HEK293 (cell line): Measurements from ENCODE around the gene ZDHHC1.
A peak's percentile ranks its signal among the peaks of the same experiment; 100 is the strongest.

Source experiments
- CTCF ChIA-PET: fragments of 350-600 bp; formaldehyde crosslinking; extraction: SDS; loops from one replicate; lab custom pipeline; 2021; ENCODE audit warnings: antibody characterized with exemption; lab: Yijun Ruan, JAX
- POLR2A ChIA-PET: fragments of 300-600 bp; formaldehyde crosslinking; extraction: SDS; loops from one replicate; lab custom pipeline; 2020; ENCODE audit warnings: antibody characterized with exemption, inconsistent platforms; lab: Yijun Ruan, JAX
- H3K27ac ChIP-seq: fragments of 200-500 bp; sonication (Bioruptor generic); 2 replicates; pipeline ENCODE4 v1.5.1; 2014; ENCODE audit warnings: low read depth, low read length, control low read depth, inconsistent platforms; ENCODE audit errors: extremely low read depth
- H3K36me3 ChIP-seq, 2 experiments: fragments of 200-500 bp in 1 of 2; sonication (Bioruptor generic) in 1 of 2; 1 replicate in 1 of 2; 2 replicates in 1 of 2; pipeline ENCODE4 v1.5.1; 2014 to 2017; ENCODE audit warnings: inconsistent platforms in 2 of 2, low read length in 2 of 2; ENCODE audit not compliant: control insufficient read depth in 2 of 2, insufficient read depth in 1 of 2
- H3K4me1 ChIP-seq: fragments of 200-500 bp; sonication (Bioruptor generic); 2 replicates; pipeline ENCODE4 v1.5.1; 2014; ENCODE audit warnings: mild to moderate bottlenecking, low read length, inconsistent platforms; ENCODE audit not compliant: control insufficient read depth, insufficient read depth
- H3K4me3 ChIP-seq: 2 replicates; pipeline ENCODE4 v1.5.1; 2011; ENCODE audit warnings: low read depth, mild to moderate bottlenecking, control low read depth, low read length, moderate library complexity
- H3K9me3 ChIP-seq: fragments of 200-500 bp; sonication (Bioruptor generic); 2 replicates; pipeline ENCODE4 v1.5.1; 2014; ENCODE audit warnings: low read depth, low read length, inconsistent platforms; ENCODE audit not compliant: control insufficient read depth, insufficient read depth
- GLI2 ChIP-seq: fragments of 450-650 bp; formaldehyde crosslinking; IDR thresholded peaks from 2 replicates; pipeline ENCODE4; 2017; ENCODE audit warnings: missing biosample characterization, missing genetic modification characterization, low read depth, borderline replicate concordance
- KLF1 ChIP-seq: fragments of 450-650 bp; formaldehyde crosslinking; IDR thresholded peaks from 2 replicates; pipeline ENCODE4 v1.5.1; 2016; ENCODE audit warnings: missing biosample characterization, missing genetic modification characterization
- PRDM10 ChIP-seq: fragments of 450-650 bp; formaldehyde crosslinking; IDR thresholded peaks from 2 replicates; pipeline ENCODE4 v1.5.1; 2016; ENCODE audit warnings: missing biosample characterization, missing genetic modification characterization
- REST ChIP-seq: fragments of 450-650 bp; formaldehyde crosslinking; IDR thresholded peaks from 2 replicates; pipeline ENCODE4 v1.5.1; 2016; ENCODE audit warnings: missing biosample characterization, missing genetic modification characterization
- SETDB1 ChIP-seq: IDR thresholded peaks from one replicate; pipeline ENCODE4 v1.6.1; 2017; ENCODE audit warnings: mild to moderate bottlenecking, low read length, moderate library complexity, mixed read lengths; ENCODE audit not compliant: insufficient read length
- ZNF10 ChIP-seq: fragments of 450-650 bp; formaldehyde crosslinking; IDR thresholded peaks from 2 replicates; pipeline ENCODE4 v1.5.1; 2017; ENCODE audit warnings: missing biosample characterization, missing genetic modification characterization
- ZNF518A ChIP-seq: fragments of 450-650 bp; formaldehyde crosslinking; conservative IDR thresholded peaks from 2 replicates; pipeline ENCODE4 v1.5.1; 2016; ENCODE audit warnings: low read depth, missing biosample characterization, missing genetic modification characterization
- ZNF549 ChIP-seq: fragments of 450-650 bp; IDR thresholded peaks from 2 replicates; pipeline ENCODE4 v1.5.1; 2018; ENCODE audit warnings: missing biosample characterization, missing genetic modification characterization, mild to moderate bottlenecking, inconsistent platforms, moderate library complexity
- ZNF621 ChIP-seq: fragments of 450-650 bp; formaldehyde crosslinking; IDR thresholded peaks from 2 replicates; pipeline ENCODE4 v1.5.1; 2017; ENCODE audit warnings: missing biosample characterization, missing genetic modification characterization
- ZNF623 ChIP-seq: fragments of 450-650 bp; formaldehyde crosslinking; IDR thresholded peaks from 2 replicates; pipeline ENCODE4 v1.5.1; 2016; ENCODE audit warnings: missing biosample characterization, missing genetic modification characterization
- ZNF692 ChIP-seq: fragments of 450-650 bp; formaldehyde crosslinking; IDR thresholded peaks from 2 replicates; pipeline ENCODE4 v1.5.1; 2016; ENCODE audit warnings: missing biosample characterization, missing genetic modification characterization
- ZNF792 ChIP-seq: fragments of 450-650 bp; formaldehyde crosslinking; IDR thresholded peaks from 2 replicates; pipeline ENCODE4 v1.5.1; 2016; ENCODE audit warnings: missing biosample characterization, missing genetic modification characterization
- ZNF837 ChIP-seq: fragments of 450-650 bp; formaldehyde crosslinking; IDR thresholded peaks from 2 replicates; pipeline ENCODE4 v1.5.1; 2016; ENCODE audit warnings: missing biosample characterization, missing genetic modification characterization

Gene ZDHHC1

GRCh38 chr16:67462279-67462655, 46.0 kb upstream of the ZDHHC1 start (continued):
- TF ChIP-seq ZNF518A (tag by site-specific recombination): no peak
- TF ChIP-seq ZNF621 (tag by site-specific recombination): no peak
- TF ChIP-seq, all 188 proteins: peak for 0

GRCh38 chr16:67461600-67462278, 45.5 kb upstream of the ZDHHC1 start:
- peaks cover 0 to 25% of the 10 kb centered on the region in 2 experiments; a peak in 1 of 3 replicates for H3K36me3 ChIP-seq
- ChIA-PET CTCF (interaction anchor here (0.6 to 8.4 kb wide), 4 partner anchors 12 to 507 kb away, joined by 3 to 99 read pairs (median 3); no protein-coding TSS in a partner anchor), POLR2A (no interaction called here)
- no peak overlapping the region for H3K27ac ChIP-seq
- no peaks in the 10 kb centered on the region for H3K9me3 ChIP-seq
- no peaks in the 10 kb centered on the region for H3K4me1 ChIP-seq
- TF ChIP-seq KLF1 (tag by site-specific recombination): peak; percentile 90
- TF ChIP-seq ZNF10 (tag by site-specific recombination): no peak
- no peak for TF ChIP-seq GLI2
- no peak for TF ChIP-seq ZNF692 (tag by site-specific recombination)
- TF ChIP-seq ZNF623 (tag by site-specific recombination): no peak
- no peak for TF ChIP-seq ZNF837 (tag by site-specific recombination)
- no peak overlapping the region for H3K4me3 ChIP-seq

GRCh38 chr16:67460961-67461360, 44.7 kb upstream of the ZDHHC1 start:
- Histone ChIP-seq H3K27ac (no peak overlapping the region), H3K36me3 (peaks cover 0 to 25% of the 10 kb centered on the region in 2 experiments; a peak in 1 of 3 replicates), H3K4me1 (no peaks in the 10 kb centered on the region), H3K4me3 (no peak overlapping the region), H3K9me3 (no peaks in the 10 kb centered on the region)
- TF ChIP-seq ZNF792 (tag by site-specific recombination): no peak
- TF ChIP-seq REST (tag by site-specific recombination): no peak
- no peak for TF ChIP-seq SETDB1
- TF ChIP-seq PRDM10 (tag by site-specific recombination): no peak
- no peak for TF ChIP-seq ZNF549 (tag by site-specific recombination)
- ChIA-PET POLR2A (no interaction called here), CTCF (interaction anchor here (1.2 to 8.4 kb wide), 2 partner anchors 15 to 35 kb away, joined by 5 to 99 read pairs; no protein-coding TSS in a partner anchor)
